ENCODE measurements around the gene SLFN5.

DNA sequence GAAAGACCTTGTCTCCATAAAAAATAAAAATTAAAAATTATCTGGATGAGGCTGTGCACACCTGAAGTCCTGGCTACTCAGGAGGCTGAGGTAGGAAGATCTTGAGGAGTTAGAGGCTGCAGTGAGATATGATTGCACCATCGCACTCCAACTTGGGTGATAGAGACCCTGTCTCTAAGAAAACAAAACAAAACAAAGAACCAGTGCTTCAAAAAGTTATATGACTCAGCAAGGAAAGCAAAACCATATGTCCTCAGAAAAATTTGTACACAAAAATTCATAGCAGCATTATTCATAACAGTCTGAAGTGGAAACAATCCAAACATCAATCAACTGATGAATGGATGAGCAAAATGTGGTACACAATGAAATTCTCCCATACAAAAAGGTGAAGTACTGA lies 48.9 kb downstream of the SLFN5 start:
- TF ChIP-seq POLR2AphosphoS5 (IDR thresholded peaks at IDR 0.05; ENCODE audit: low read depth, low read length), result no peak
- no peak for TF ChIP-seq POLR2A (IDR thresholded peaks at IDR 0.05; ENCODE audit: low read depth, low read length)
- no peak for TF ChIP-seq TAF1 (IDR thresholded peaks at IDR 0.05; ENCODE audit: low read depth, low read length)
- no peak for TF ChIP-seq SPI1 (IDR thresholded peaks at IDR 0.05; ENCODE audit: low read depth, low read length)
- TF ChIP-seq POU2F2 (IDR thresholded peaks at IDR 0.05; ENCODE audit: low read depth, low read length), result no peak
